ENCODE data around the gene HTR6.
"Not testable (repeated sequence)": the region's sequence is repeated elsewhere in the genome, so short reads cannot be mapped to it uniquely, and the experiment has no call there.

Gene HTR6

DNA sequence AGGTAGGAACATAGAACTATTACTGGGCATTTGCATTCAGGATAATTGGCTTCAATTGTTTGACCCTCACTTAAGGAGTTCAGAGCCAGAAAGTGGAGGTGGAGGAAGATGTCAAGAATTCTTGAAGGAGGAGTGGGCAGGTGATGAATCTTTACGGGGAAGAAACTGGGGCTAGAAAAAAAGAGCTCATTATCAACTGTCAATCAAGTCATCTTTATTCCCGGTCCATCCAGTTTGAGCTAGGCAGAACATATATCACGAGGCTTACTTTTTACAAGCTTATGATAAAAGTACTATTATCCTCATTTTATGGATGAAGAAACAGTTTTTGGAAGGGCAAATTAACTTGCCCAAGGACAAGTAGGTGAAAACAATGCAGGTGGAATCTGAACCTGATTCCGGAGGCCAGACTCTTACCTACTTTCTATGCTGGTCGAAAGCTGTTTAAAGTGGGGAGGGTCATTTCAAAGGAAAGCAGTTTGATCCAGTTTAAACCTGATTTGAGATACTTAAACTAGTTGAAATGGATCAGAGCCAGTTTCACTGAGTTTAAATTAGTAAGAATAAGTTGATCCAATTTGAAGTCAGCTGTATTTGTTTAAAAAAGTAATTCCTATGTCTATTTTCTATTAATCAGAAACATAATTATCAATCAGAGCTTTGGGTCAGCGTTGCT lies 33.8 kb upstream of the HTR6 start:
- DNase-seq (ENCODE audit: low spot score), result no peak
- TF ChIP-seq, protein P1, sequence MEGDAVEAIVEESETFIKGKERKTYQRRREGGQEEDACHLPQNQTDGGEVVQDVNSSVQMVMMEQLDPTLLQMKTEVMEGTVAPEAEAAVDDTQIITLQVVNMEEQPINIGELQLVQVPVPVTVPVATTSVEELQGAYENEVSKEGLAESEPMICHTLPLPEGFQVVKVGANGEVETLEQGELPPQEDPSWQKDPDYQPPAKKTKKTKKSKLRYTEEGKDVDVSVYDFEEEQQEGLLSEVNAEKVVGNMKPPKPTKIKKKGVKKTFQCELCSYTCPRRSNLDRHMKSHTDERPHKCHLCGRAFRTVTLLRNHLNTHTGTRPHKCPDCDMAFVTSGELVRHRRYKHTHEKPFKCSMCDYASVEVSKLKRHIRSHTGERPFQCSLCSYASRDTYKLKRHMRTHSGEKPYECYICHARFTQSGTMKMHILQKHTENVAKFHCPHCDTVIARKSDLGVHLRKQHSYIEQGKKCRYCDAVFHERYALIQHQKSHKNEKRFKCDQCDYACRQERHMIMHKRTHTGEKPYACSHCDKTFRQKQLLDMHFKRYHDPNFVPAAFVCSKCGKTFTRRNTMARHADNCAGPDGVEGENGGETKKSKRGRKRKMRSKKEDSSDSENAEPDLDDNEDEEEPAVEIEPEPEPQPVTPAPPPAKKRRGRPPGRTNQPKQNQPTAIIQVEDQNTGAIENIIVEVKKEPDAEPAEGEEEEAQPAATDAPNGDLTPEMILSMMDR (IDR thresholded peaks at IDR 0.05; ENCODE audit: extremely low read depth, missing control alignments), result no peak

DNA sequence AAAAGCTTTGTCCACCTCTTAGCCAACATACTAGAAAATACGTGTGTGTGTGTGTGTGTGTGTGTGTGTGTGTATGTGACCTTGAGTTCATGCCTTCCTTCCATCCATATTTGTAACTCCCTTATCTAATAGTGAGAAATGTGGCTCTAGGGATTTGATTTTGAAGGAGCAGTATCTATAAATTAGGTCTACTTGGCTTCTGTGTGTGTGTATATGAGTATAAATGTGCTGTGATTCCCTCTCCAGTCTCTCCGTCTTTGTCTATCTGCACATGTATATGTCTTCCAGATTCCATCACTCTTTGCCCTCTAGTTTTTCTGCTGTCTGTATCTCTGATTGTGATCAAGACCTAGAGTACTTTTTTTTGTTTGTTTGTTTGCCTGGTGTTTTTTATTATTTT lies 32.5 kb upstream of the HTR6 start:
- TF ChIP-seq, protein P1 (IDR thresholded peaks at IDR 0.05; ENCODE audit: extremely low read depth, missing control alignments), result no peak
- DNase-seq (ENCODE audit: low spot score), result no peak

DNA sequence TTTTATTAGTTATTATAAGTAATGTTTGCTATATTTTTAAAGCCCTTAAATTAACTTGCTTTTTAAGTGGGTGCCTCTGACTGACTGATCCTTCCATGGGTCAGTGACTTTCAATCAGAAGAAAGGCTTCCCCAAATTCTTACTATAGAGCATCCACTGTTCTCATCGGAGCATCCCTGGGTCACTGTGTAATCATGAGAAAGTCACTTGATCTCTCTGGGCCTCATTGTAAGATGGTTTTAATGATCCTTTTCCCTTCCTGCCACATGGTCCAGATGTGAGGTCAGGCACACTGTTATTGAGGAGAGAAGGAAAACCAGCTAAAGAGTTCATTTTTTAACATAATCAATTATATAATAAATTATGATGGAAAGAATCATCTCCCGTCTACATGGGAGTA lies 31.6 kb upstream of the HTR6 start:
- no peak for DNase-seq (ENCODE audit: low spot score)
- TF ChIP-seq, protein P1 (IDR thresholded peaks at IDR 0.05; ENCODE audit: extremely low read depth, missing control alignments), result no peak

DNA sequence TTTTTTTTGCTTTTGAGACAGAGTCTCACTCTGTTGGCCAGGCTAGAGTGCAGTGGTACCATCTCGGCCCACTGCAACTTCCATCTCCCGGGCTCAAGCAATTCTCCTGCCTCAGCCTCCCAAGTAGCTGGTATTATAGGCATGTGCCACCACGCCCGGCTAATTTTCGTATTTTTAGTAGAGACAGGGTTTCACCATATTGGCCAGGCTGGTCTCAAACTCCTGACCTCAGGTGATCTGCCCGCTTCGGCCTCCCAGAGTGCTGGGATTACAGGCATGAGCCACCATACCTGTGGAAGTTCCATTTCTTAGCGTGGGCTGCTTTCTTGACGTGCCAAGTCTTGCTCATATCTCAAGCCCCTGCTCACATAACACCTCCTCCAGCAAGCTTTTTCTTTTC lies 29.6 kb upstream of the HTR6 start:
- not testable (repeated sequence) for DNase-seq (ENCODE audit: low spot score)

DNA sequence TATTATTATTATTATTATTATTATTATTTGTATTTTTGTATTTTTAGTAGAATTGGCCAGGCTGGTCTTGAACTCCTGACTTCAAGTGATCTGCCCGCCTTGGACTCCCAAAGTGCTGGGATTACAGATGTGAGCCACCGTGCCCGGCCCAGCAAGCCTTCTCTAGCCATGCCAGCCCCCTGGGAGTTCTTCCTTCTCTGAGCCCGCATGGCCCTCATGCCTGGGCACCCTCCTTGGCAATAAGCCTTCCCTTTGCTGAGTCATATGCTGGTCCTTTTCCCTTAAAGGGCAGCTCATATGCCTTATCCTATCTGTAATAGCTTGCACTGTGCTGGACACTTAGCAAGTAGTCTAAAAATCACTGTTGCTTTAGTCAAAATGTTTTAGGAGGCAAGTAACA lies 29.0 kb upstream of the HTR6 start:
- TF ChIP-seq, protein P1 (IDR thresholded peaks at IDR 0.05; ENCODE audit: extremely low read depth, missing control alignments), result no peak
- no peak for DNase-seq (ENCODE audit: low spot score)

DNA sequence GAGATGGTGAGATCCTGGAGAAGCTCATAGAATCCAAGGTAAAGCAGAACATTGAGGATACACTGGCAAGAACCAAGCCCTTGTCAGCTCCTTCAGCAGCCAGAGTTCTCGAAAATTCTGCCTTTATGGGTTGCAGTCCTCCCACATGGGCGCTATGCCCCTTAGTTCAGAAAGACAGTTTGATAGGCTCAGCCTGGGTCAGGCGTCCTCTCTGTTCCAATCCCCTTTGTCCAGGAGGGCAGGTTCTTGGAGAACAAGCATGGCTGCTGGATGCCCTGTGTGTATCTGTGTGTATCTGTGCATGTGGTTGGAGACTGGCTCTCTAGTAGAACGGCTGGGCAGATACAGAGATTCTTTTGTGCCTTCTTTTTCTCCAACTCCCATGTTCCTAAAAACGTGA lies 28.6 kb upstream of the HTR6 start:
- TF ChIP-seq, protein P1 (IDR thresholded peaks at IDR 0.05; ENCODE audit: extremely low read depth, missing control alignments), result no peak

DNA sequence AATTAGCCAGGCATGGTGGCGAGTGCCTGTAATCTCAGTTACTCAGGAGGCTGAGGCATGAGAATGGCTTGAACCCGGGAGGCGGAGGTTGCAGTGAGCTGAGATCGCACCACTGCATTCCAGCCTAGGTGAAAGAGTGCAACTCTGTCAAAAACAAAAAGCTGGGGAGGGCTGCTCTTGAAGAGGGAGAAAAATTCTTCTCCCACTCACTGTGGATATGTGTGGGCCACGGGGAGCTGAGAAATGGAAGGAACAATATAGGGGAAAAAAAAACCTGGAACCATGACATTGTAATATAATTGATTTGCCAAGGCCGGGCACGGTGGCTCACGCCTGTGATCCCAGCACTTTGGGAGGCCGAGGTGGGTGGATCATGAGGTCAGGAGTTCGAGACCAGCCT lies 27.9 kb upstream of the HTR6 start:
- not testable (repeated sequence) for DNase-seq (ENCODE audit: low spot score)

More for the DNA sequence above, 28.6 kb upstream of the HTR6 start:
- DNase-seq (ENCODE audit: low spot score), result no peak

DNA sequence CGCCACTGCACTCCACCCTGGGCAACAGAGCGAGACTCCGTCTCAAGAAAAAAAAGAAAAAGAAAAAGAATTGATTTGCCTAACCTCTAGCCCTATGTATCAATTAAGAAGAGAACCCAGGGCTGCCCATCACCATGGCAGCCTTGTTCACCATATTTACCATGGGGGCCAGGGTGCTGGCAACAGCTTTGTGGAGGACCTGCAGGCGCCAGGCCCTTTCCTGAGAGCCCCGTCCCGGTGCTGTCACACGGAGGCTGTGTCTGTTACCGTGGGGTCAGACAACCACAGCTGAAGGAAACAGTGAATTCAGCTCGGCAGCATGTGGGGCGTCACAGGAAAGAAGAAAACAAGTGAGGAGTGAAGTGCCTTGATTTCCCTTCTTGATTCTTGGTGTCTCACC lies 27.1 kb upstream of the HTR6 start:
- TF ChIP-seq, protein P1 (IDR thresholded peaks at IDR 0.05; ENCODE audit: extremely low read depth, missing control alignments), result no peak
- DNase-seq (ENCODE audit: low spot score), result no peak

DNA sequence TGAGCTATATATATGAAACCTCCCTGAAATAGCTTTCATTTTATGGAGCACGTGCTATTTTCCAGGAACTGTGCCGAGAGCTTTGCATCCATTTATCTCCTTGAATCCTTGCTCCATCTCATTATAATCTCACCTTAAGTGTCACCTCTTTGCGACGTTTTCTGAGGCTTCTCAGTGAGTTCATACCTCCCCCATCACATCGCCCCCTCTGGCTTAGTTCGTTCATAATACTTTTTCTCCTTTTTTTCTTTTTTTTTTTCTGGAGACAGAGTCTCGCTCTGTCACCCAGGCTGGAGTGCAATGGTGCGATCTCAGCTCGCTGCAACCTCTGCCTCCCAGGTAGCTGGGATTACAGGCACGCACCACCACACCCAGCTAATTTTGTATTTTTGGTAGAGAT lies 25.4 kb upstream of the HTR6 start:
- not testable (repeated sequence) for DNase-seq (ENCODE audit: low spot score)
